IPS-20b (cell line): ENCODE measurements around the gene CDR2L.

Experiments
- H3K27ac ChIP-seq: one replicate; pipeline ENCODE4 v1.5.1; 2013; ENCODE audit warnings: low read length
- H3K27me3 ChIP-seq: 2 replicates; pipeline ENCODE4 v1.6.1; 2013; ENCODE audit warnings: mild to moderate bottlenecking, low read length, inconsistent platforms; ENCODE audit not compliant: insufficient read depth
- H3K36me3 ChIP-seq: 2 replicates; pipeline ENCODE4 v1.6.1; 2013; ENCODE audit warnings: low read depth, mild to moderate bottlenecking, inconsistent platforms, low read length, moderate library complexity; ENCODE audit not compliant: insufficient read depth
- H3K4me1 ChIP-seq: 2 replicates; pipeline ENCODE4 v1.6.1; 2013; ENCODE audit warnings: mild to moderate bottlenecking, control low read depth, inconsistent platforms, low read length, moderate library complexity; ENCODE audit not compliant: insufficient read depth
- H3K4me3 ChIP-seq: 2 replicates; pipeline ENCODE4 v1.5.1; 2013; ENCODE audit warnings: mild to moderate bottlenecking, low read length, inconsistent platforms
- H3K9ac ChIP-seq: 2 replicates; pipeline ENCODE4 v1.6.1; 2013; ENCODE audit warnings: low read depth, mild to moderate bottlenecking, inconsistent platforms, low read length, moderate library complexity
- H3K9me3 ChIP-seq: 2 replicates; pipeline ENCODE4 v1.6.1; 2013; ENCODE audit warnings: mild to moderate bottlenecking, low read depth, low read length, inconsistent platforms; ENCODE audit not compliant: insufficient read depth

Gene CDR2L

GRCh38 chr17:74951680-74952421 lies 35.6 kb upstream of the CDR2L start:
- Histone ChIP-seq H3K9ac (no peak overlapping the region), H3K4me3 (no peak overlapping the region; the same call in 1 of the 2 replicates)

GRCh38 chr17:74952431-74953133 lies 34.9 kb upstream of the CDR2L start:
- Histone ChIP-seq H3K27me3 (peaks cover 14% of the 10 kb centered on the region), H3K27ac (no peak overlapping the region)

More at GRCh38 chr17:74951680-74952421, 35.6 kb upstream of the CDR2L start:
- Histone ChIP-seq H3K9me3 (no peaks in the 10 kb centered on the region), H3K36me3 (no peaks in the 10 kb centered on the region), H3K27me3 (peaks cover 13% of the 10 kb centered on the region), H3K27ac (no peak overlapping the region), H3K4me1 (no peaks in the 10 kb centered on the region; the same call in 1 of the 2 replicates)

GRCh38 chr17:74953134-74953687 lies 34.2 kb upstream of the CDR2L start:
- no peak overlapping the region for H3K9ac ChIP-seq
- no peaks in the 10 kb centered on the region for H3K36me3 ChIP-seq
- H3K27me3 ChIP-seq, result peaks cover 17% of the 10 kb centered on the region
- no peaks in the 10 kb centered on the region for H3K9me3 ChIP-seq
- no peak overlapping the region for H3K27ac ChIP-seq
- no peaks in the 10 kb centered on the region; the same call in 1 of the 2 replicates for H3K4me1 ChIP-seq
- no peak overlapping the region for H3K4me3 ChIP-seq

More at GRCh38 chr17:74952431-74953133, 34.9 kb upstream of the CDR2L start:
- Histone ChIP-seq H3K4me3 (no peak overlapping the region; the same call in 1 of the 2 replicates), H3K36me3 (no peaks in the 10 kb centered on the region), H3K4me1 (no peaks in the 10 kb centered on the region; the same call in 1 of the 2 replicates), H3K9me3 (no peaks in the 10 kb centered on the region), H3K9ac (no peak overlapping the region)

GRCh38 chr17:74954115-74954514 lies 33.3 kb upstream of the CDR2L start:
- Histone ChIP-seq H3K4me3 (no peak overlapping the region), H3K27me3 (peaks cover 25% of the 10 kb centered on the region), H3K27ac (no peak overlapping the region), H3K36me3 (no peaks in the 10 kb centered on the region), H3K9me3 (no peaks in the 10 kb centered on the region), H3K9ac (no peak overlapping the region), H3K4me1 (no peaks in the 10 kb centered on the region; the same call in 1 of the 2 replicates)

GRCh38 chr17:74954665-74955421 lies 32.6 kb upstream of the CDR2L start:
- Histone ChIP-seq H3K9me3 (no peaks in the 10 kb centered on the region), H3K36me3 (no peaks in the 10 kb centered on the region), H3K4me1 (no peaks in the 10 kb centered on the region; the same call in 1 of the 2 replicates), H3K4me3 (no peak overlapping the region), H3K27ac (no peak overlapping the region), H3K27me3 (peaks cover 32% of the 10 kb centered on the region), H3K9ac (no peak overlapping the region)

GRCh38 chr17:74956093-74956492 lies 31.3 kb upstream of the CDR2L start:
- Histone ChIP-seq H3K27ac (no peak overlapping the region), H3K9ac (no peak overlapping the region), H3K9me3 (no peaks in the 10 kb centered on the region), H3K4me3 (no peak overlapping the region), H3K27me3 (peaks cover 40% of the 10 kb centered on the region), H3K4me1 (no peaks in the 10 kb centered on the region; the same call in 1 of the 2 replicates), H3K36me3 (no peaks in the 10 kb centered on the region)

- H3K4me1 ChIP-seq, result no peaks in the 10 kb centered on the region
- peaks cover 31% of the 10 kb centered on the region for H3K27me3 ChIP-seq
- no peaks in the 10 kb centered on the region for H3K36me3 ChIP-seq
- H3K27ac ChIP-seq, result no peak overlapping the region
- H3K9ac ChIP-seq, result no peak overlapping the region
- no peak overlapping the region for H3K4me3 ChIP-seq
- H3K9me3 ChIP-seq, result no peaks in the 10 kb centered on the region
These were observed 29.3 kb upstream of the CDR2L start for GRCh38 chr17:74957935-74958740.

GRCh38 chr17:74959826-74960515 lies 27.5 kb upstream of the CDR2L start:
- Histone ChIP-seq H3K9ac (no peak overlapping the region), H3K36me3 (no peaks in the 10 kb centered on the region), H3K4me3 (no peak overlapping the region), H3K27me3 (peaks cover 31% of the 10 kb centered on the region), H3K27ac (no peak overlapping the region), H3K9me3 (no peaks in the 10 kb centered on the region), H3K4me1 (no peaks in the 10 kb centered on the region)

GRCh38 chr17:74960570-74961342 lies 26.7 kb upstream of the CDR2L start:
- no peaks in the 10 kb centered on the region for H3K9me3 ChIP-seq
- peaks cover 31% of the 10 kb centered on the region for H3K27me3 ChIP-seq
- H3K36me3 ChIP-seq, result no peaks in the 10 kb centered on the region
- H3K9ac ChIP-seq, result no peak overlapping the region
- H3K4me3 ChIP-seq, result no peak overlapping the region
- H3K4me1 ChIP-seq, result no peaks in the 10 kb centered on the region
- no peak overlapping the region for H3K27ac ChIP-seq
